OCI-M2 (cell line): ENCODE data around the gene ACAP1.
"Not testable (repeated sequence)": the region's sequence is repeated elsewhere in the genome, so short reads cannot be mapped to it uniquely, and the experiment has no call there.

ENCODE experiments used
- DNase-seq: peaks from one replicate; lab custom pipeline; 2025; ENCODE audit not compliant: unreplicated experiment; lab: John Stamatoyannopoulos, UW

ACAP1 gene

DNA sequence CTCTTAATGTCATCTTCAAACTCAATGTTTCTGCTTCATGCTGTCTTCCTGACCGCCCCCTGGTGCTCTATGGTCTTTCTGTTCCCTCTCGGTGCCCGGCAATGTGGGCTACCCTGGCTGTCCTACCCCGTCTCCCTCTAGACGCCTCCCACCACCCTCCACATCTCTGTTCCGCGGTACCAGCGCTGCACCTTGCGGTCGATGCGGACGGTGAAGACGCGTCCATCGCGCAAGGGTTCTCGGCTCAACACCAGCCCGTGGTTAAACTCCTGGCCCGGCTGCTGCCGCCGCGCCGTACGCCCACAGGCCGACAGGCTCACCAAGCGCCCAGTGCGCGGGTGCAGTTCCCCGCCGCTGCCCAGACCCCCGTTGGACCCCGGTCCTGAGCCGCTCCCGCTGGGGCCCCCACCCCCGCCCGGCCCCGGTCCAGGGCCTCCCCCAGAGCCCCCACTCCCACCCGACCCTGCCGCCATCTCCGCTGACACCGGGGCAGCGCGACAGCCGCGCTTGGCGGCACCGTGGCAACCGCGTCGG is 7.4 kb upstream of the ACAP1 start, which contains the start of gene NEURL4:
TSS of gene NEURL4 (minus strand) at position 496 of the 534 bp plus-strand sequence. CDS start at position 473, 23 bp downstream.
- DNase-seq, result no peak

DNA sequence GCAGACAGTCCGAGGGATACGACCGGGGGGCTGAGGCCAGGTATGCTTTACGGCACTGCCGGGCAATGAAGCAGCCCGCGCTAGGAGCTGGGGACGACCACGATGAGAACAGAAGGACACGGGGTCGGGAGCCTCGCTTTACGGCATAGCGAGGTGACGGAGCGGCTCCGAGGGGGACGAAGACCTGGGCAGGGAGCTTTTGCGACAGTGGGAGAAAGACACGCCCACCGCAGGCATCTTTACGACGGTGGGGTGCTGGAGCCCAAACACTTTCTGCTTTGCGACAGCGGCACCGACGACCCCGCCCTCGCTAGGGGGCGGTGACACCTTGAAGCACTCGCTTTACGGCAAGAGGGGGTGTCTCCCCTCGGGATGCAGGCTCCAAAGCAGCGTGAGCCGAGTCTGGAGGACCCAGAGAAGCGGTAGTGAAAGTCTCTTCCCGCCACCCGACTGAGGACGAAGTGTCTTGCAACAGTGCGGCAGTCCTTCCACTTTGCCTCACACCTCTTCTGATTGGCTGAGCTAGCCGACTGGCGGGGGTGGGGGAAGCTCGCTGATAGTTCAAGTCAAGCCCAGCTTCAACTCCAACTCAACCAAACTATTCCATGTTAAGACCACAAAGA is 6.8 kb upstream of the ACAP1 start:
- DNase-seq, result peak; percentile 91

DNA sequence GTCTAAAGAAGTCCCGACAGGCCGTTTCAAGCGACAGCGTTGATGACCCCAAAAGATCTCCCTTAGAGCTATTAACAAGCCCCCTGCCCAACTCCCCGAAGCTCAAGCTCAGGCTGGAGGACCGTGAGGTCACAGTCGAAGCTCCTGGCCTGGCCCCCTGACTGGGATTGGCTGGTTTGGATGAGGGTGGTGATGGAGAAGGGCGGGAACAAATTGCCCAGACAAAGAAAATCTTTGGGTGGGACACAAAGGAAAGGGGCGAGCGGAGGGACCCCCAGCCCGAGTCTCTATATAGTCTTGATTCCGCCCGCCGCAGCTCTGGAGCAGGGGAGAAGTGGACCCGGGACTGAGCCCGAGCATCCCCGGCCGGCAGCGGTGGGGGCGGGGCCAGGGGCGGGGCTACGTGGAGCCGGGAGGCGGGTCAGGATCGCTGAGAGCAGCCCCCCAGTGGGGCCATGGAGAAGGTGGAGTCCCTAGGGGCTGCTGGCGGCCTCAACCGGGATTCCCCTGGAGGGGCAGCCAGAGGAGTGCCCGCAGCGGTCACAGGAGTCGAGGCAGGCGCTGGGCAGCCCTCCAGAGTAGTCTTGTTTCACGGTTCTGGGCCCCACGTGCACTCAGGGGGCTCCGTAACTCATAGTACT is 6.2 kb upstream of the ACAP1 start:
- no peak for DNase-seq

DNA sequence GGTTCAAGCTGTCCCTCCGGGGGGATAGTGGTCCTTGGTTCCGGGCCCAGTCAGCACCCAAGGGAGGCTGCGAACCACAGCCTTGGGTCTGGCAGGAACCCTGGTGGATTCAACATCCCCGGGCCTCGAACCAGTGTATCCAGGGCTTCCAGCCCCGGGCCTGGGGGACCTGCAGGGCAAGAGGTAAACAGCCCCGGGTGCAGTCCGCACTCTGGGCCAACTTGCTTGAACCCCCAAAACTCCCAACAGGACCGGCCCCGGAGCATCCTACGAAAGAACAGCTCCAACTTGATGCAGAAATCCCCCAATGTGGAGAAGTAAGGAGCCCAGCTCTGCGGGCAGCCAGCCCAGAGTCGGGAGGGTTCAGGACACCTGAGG is 5.7 kb upstream of the ACAP1 start:
- DNase-seq, result no peak

DNA sequence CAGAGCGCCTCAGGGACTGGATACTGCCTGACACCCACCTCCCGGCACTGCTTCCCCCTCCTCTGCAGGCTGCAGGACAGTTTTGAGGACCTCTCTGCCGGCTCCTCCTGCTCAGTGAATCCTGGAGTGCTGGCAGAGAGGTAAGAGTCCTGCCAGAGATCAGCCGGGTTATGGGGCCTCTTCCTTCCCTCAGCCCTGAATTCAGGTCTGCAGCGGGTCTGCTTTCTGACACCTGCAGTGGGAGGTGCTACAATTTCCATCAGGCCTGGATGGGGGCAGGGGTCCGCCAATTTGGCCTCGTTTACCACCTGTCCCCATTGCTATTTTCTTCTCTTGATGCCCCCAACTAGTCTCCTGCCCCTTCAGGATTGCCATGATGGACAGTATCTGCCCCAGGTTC is 4.2 kb upstream of the ACAP1 start:
- no peak for DNase-seq

DNA sequence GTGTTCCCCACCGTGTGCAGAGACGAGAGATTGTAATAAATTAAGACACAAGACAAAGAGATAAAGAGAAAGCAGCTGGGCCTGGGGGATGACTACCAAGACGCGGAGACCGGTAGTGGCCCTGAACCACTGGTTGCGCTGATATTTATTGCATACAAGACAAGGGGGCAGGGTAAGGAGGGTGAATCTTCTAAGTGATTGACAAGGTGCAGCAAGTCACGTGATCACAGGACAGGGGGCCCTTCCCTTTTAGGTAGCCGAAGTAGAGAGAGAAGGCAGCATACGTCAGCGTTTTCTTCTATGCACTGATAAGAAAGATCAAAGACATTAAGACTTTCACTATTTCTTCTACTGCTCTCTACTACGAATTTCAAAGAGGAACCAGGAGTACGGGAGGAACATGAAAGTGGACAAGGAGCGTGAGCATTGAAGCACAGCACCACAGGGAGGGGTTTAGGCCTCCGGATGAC is 3.7 kb upstream of the ACAP1 start:
- DNase-seq, result not testable (repeated sequence)

DNA sequence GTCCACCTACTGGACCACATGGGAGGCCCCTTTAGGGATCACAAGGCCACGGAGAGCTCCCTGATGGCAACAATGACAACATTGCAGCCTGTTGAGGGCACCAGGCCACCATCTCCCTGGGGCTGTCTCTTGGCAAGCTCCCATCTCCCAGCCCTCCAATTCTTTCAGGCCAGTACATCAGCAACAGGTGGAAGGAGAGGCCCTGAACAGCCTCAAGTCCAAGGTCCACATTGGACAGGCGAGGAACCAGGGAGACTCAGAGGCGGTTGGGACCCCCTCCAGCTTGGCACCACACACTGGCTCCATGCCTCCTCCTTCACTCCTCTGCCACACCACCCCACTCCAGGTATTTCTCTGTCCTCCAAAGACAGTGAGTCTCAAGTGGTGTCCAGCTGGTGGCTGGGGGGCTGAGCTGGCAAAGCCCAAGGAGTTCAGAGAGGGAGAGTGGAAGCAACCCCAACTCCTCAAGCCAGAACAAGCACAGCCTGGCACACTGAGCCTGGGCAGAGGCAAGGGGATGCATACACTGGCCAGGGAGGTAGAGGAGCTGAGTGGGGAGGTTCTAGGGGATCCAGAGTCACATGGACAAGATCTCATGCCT is 1.3 kb upstream of the ACAP1 start:
- DNase-seq, result no peak

DNA sequence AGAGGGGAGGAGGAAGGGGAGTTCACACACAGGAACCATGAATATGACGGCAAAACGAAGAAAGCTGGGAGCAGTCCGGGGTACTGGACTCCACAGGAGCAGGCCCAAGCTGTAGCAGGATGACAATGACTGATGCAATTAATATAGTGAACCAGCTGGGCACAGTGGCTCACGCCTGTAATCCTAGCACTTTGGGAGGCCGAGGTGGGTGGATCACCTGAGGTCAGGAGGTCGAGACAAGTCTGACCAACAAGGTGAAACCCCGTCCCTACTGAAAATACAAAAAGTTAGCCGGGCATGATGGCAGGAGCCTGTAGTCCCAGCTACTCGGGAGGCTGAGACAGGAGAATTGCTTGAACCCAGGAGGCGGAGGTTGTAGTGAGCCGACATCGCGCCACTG is 564 bp upstream of the ACAP1 start:
- not testable (repeated sequence) for DNase-seq

DNA sequence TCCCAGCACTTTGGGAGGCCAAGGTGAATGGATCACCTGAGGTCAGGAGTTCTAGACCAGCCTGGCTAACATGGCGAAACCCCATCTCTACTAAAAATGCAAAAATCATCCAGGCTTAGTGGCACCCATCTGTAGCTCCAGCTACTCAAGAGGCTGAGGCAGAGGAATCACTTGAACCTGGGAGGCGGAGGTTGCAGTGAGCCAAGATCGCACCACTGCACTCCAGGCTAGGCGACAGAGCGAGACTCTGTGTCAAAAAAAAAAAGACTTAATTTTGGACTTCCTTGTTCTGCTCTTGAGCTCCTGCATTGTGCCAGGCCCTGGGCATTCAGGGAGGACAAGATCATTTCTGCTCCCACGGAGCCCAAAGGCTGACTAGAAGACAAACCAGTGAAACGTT is 1.3 kb downstream of the ACAP1 start:
- not testable (repeated sequence) for DNase-seq

DNA sequence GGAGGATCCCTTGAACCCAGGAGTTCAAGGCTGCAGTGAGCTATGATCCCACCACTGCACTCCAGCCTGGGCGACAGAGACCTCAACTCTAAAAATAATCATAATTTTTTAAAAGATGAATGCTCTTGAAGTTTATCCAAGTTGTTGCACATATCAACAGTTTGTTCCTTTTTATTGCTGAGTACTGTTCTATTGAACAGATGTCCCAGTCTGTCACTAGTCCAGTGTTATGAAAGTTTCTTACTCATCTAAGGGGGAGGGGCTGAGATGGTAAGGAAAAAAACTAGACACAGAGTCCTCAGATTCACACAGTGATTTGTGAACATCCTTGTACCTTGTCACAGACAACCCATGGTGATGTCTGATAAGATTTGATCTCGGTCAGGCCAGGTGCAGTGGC is 3.9 kb downstream of the ACAP1 start:
- DNase-seq, result no peak

DNA sequence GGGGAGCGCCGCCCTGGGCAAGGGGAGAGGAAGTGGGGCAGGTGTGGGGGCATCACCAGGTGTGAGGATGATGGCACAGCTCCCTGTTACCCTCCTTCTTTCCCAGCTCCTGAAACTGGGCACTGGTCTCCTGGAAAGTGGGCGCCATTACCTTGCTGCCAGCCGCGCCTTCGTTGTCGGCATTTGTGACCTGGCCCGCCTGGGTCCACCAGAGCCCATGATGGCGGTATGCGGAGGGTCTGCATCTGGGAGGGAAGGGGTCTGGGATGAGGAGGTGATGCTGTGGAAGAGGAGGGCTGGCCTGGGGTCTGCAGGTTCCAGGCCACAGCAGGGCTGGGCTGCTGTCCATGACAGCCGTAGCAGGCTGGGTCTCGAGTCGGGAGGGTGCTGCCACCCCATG is 5.5 kb downstream of the ACAP1 start:
- no peak for DNase-seq

DNA sequence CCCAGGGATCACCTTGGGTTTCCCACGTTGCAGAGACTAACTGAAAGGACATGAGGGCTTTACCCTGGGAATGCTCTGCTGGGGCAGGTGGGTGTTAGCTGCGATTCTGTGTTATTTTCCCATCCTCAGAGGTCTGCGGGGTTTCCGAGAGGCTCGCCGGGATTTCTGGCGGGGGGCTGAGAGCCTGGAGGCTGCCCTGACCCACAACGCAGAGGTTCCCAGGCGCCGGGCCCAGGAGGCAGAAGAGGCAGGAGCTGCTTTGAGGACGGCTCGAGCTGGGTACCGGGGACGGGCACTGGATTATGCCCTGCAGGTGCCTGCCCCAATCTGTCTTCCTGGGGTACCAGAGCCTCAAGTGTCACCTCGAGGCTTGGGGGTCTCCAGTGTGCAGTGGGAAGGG is 6.9 kb downstream of the ACAP1 start:
- no peak for DNase-seq

DNA sequence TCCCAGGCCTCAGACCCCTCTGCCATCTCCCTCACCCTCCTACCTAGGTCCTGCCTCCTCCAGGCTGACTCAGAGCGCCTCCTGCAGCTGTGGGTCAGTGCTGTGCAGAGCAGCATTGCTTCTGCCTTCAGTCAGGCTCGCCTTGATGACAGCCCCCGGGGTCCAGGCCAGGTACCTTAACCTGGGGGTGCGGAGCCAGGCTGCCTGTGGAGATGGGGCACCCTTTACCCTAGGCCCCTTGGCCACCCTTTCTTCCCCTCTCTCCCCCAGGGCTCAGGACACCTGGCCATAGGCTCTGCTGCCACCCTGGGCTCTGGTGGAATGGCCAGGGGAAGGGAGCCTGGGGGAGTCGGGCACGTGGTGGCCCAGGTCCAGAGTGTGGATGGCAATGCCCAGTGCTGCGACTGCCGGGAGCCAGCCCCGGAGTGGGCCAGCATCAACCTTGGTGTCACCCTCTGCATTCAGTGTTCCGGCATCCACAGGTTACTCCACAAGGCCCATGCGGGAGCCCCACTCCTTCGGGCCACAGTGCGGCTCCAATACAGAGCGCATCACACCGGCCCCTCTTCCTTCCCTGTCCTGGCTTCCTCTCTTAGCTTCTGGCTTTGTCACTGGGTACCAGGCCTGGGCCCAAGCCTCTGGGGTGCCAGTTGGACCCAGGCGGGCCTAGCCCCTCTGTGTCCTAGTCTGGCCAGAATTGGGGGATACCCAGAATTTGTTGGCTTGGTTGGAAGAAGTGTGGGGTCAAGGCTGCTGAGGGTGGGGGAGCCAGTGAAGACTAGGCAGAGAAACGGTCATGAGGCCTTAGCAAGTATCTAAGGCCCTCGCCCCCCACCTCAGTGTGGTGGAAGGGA is 10.7 kb downstream of the ACAP1 start:
- no peak for DNase-seq

DNA sequence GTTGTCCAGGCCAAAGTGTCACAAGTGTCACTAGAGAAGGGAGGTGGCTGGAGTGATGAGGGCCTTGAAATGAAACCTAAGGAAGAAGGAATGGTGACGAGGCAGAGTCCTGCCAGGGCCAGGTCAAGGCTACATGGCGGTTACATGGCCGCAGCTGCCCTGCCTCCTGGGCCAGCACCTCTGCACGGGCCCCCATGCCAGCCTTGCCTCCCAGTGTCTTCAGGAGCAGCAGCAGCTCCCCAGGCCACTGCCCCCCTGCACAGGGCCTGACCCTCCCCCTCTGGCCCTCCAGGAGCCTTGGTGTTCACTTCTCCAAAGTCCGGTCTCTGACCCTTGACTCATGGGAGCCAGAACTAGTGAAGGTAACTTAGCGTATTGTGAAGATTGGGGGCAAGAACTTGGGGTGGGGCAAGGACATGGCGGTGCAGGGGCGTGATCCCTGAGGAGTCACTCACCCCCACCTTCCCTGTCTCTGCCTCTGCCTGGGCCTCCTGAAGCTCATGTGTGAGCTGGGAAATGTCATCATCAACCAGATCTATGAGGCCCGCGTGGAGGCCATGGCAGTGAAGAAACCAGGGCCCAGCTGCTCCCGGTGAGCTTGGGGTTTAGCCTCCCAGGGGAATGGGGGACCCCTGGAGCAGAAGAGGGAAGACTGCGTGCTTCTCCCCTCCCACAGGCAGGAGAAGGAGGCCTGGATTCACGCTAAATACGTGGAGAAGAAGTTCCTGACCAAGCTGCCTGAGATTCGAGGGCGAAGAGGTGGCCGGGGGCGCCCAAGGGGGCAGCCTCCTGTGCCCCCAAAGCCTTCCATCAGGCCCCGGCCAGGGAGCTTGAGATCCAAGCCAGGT is 11.5 kb downstream of the ACAP1 start:
- DNase-seq, result no peak

DNA sequence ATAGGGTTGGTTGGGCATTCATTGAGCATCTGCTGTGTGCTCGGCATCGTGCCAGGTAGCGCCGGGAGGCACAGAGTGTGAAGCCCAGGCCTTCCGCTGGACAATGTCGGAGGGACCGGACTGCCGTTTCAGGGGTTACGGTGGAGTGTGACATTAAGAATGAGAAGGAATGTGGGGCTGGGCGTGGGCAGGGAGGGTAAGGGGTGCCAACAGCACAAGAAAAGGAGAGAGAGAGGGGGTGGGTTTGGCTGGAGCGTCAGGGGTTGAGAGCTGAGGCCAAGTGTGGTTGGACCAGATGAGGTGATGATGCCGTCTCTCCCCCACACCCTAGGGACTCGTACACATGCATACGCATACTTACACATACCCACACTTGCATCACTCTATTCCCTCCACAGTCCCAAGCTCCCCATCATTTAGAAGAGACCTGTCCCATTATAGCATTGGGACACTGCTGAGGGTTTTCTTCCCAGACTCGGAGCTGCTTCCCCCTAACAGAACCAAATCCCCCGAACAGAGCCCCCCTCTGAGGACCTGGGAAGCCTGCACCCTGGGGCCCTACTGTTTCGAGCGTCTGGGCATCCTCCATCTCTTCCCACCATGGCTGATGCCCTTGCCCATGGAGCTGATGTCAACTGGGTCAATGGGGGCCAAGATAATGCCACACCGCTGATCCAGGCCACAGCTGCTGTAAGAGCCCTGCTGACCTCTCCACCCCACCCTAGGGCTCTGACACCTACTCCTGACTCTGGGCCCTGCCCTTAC is 12.3 kb downstream of the ACAP1 start:
- DNase-seq, result no peak

DNA sequence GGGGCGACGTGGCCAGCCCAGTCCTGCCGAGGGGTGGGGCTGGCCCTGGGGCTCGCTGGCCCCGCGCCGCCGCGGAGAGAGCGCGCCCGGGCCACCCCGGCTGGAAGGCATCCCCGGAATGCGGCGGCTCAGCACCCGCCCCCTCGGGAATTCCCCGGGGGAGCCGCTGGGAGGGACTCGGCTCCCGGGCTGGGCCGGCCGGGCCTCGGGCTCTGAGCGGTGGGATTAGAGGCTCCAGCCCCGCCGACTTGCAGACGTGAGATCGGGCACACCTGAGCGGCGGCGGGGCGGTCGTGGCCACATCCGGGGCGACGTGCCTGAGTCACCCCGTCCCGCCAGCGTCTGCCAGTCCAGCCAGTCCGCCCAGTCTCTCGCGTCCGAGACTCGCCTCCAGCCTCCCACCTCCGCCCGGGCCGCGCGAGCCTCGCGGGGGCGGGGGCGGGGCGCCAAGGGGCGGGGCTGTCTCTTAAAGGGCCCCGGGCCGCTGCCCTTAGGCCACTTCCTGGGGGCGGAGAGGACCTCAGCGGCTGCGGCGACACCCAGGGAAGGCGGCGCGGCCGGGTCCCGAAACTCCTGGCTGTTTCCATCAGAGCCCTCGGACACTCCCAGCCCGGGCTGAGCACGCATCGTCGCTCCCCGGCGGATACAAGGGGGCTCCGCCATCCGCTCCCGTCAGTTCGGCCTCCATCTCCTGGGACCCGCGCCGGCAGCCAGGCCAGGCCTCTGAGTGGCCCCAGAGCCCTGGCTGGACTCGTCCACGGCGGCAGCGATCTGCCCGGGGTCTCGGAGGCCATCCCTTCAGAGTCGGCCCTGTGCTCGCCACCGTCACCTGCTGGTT is 15.6 kb downstream of the ACAP1 start, which contains the start of gene KCTD11:
TSS of gene KCTD11 (plus strand) at position 498 of the 838 bp plus-strand sequence.
- DNase-seq, result peak; percentile 18

DNA sequence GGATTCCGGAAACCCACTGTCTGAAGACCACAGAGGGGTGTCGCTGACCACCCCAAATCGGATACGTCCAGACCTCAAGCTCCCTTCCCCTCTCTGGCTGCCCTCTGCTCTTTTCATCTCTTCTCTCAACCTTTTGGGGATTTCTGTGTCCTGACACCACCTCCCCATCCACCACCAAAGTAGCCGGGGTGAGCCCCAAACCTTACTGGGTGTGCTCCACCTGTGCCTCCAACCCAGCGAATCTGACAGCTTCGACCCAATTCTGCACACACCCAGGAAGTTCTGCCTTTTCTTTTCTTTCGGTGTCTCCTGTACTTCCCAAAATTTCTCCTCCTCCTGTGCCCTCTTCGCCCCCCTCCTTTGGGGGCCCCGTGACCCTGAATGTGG is 16.2 kb downstream of the ACAP1 start:
- DNase-seq, result no peak

DNA sequence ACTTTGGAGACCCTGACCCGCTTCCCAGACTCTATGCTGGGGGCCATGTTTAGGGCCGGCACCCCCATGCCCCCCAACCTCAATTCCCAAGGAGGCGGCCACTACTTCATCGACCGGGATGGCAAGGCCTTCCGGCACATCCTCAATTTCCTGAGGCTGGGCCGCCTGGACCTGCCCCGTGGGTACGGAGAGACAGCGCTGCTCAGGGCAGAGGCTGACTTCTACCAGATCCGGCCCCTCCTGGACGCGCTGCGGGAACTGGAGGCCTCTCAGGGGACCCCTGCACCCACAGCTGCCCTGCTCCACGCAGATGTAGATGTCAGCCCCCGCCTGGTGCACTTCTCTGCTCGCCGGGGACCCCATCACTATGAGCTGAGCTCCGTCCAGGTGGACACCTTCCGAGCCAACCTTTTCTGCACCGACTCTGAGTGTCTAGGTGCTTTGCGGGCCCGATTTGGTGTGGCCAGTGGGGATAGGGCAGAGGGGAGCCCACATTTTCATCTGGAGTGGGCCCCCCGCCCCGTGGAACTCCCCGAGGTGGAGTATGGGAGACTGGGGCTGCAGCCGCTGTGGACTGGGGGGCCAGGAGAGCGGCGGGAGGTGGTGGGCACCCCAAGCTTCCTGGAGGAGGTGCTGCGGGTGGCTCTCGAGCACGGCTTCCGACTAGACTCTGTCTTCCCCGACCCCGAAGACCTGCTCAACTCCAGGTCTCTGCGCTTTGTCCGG is 16.7 kb downstream of the ACAP1 start:
- no peak for DNase-seq
